ENCODE measurements around the gene PFKP. TPM values are rescaled to one million over a fixed set of nuclear protein-coding genes. Genes with fewer than 3 reads are reported as not detected.

The PFKP gene
- total RNA-seq, 1 donor from 2014 or later = 150 TPM

DNA sequence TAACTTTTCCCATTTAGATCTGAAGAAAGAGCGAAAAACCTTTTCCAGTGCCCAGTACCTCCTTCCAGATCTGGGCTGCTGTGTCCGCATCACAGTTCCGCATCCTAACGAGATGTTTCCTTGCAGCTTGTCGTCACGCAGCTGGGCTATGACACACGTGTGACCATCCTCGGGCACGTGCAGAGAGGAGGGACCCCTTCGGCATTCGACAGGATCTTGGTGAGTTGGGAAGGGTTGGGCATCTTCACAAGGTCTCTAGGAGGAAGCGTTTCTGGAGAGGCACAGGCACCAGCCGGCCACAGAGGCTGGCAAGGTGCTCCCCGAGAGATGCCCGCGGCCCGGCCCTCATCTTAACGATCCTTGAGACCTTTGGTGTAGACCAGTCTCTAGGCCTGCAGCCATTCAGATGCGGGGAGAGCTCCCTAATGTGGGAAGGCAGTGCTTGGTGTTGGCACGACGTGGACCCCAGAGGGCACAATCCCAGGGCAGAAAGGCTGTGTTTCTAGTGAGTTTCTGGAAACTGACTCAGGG, 41.3 kb downstream of the PFKP start:
- DNase-seq (ENCODE audit: extremely low spot score, unreplicated experiment) = no peak
- H3K36me3 Mint-ChIP-seq (ENCODE audit: unreplicated experiment) = peaks cover 52% of the 10 kb centered on the region
- H3K4me3 Mint-ChIP-seq (ENCODE audit: unreplicated experiment) = no peak overlapping the region
- H3K27me3 Mint-ChIP-seq (ENCODE audit: unreplicated experiment) = no peaks in the 10 kb centered on the region
- TF ChIP-seq, protein P1, sequence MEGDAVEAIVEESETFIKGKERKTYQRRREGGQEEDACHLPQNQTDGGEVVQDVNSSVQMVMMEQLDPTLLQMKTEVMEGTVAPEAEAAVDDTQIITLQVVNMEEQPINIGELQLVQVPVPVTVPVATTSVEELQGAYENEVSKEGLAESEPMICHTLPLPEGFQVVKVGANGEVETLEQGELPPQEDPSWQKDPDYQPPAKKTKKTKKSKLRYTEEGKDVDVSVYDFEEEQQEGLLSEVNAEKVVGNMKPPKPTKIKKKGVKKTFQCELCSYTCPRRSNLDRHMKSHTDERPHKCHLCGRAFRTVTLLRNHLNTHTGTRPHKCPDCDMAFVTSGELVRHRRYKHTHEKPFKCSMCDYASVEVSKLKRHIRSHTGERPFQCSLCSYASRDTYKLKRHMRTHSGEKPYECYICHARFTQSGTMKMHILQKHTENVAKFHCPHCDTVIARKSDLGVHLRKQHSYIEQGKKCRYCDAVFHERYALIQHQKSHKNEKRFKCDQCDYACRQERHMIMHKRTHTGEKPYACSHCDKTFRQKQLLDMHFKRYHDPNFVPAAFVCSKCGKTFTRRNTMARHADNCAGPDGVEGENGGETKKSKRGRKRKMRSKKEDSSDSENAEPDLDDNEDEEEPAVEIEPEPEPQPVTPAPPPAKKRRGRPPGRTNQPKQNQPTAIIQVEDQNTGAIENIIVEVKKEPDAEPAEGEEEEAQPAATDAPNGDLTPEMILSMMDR (IDR thresholded peaks at IDR 0.05) = no peak
- peaks cover 18% of the 10 kb centered on the region for H3K4me1 Mint-ChIP-seq (ENCODE audit: unreplicated experiment)
- peak overlapping the region; percentile 96 for H3K27ac Mint-ChIP-seq (ENCODE audit: unreplicated experiment)
- no peaks in the 10 kb centered on the region for H3K9me3 Mint-ChIP-seq (ENCODE audit: unreplicated experiment)

GRCh38 chr10:3109196-3109595, 41.8 kb downstream of the PFKP start:
- H3K9me3 Mint-ChIP-seq (ENCODE audit: unreplicated experiment) = no peaks in the 10 kb centered on the region
- H3K4me1 Mint-ChIP-seq (ENCODE audit: unreplicated experiment) = peaks cover 18% of the 10 kb centered on the region
- peaks cover 50% of the 10 kb centered on the region for H3K36me3 Mint-ChIP-seq (ENCODE audit: unreplicated experiment)
- DNase-seq (ENCODE audit: extremely low spot score, unreplicated experiment) = no peak
- H3K27ac Mint-ChIP-seq (ENCODE audit: unreplicated experiment) = no peak overlapping the region
- H3K4me3 Mint-ChIP-seq (ENCODE audit: unreplicated experiment) = no peak overlapping the region
- no peaks in the 10 kb centered on the region for H3K27me3 Mint-ChIP-seq (ENCODE audit: unreplicated experiment)
- TF ChIP-seq, protein P1 (IDR thresholded peaks at IDR 0.05) = no peak

DNA sequence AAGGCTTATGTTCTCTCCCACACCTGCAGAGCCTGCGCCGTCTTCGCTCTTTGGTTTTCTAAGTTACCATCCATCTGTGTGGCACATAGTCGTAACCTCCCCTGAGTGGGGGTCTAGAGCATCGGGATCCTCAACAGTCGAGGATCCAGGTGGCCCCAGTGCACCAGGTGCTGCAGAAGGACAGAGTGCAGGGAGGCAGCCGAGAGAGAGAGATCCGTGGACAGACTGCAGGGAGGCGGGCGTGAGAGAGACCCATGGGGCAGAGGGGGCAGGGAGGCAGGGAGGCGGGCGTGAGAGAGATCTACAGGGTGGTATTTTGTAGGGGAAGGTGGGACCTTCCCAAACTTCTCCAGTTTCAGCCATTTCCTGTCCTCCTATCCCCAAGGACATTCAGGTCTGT, 42.3 kb downstream of the PFKP start:
- Mint-ChIP-seq H3K4me3 (ENCODE audit: unreplicated experiment) (no peak overlapping the region), H3K27ac (ENCODE audit: unreplicated experiment) (no peak overlapping the region), H3K9me3 (ENCODE audit: unreplicated experiment) (no peaks in the 10 kb centered on the region), H3K27me3 (ENCODE audit: unreplicated experiment) (no peaks in the 10 kb centered on the region), H3K4me1 (ENCODE audit: unreplicated experiment) (peaks cover 18% of the 10 kb centered on the region), H3K36me3 (ENCODE audit: unreplicated experiment) (peaks cover 51% of the 10 kb centered on the region)
- no peak for DNase-seq (ENCODE audit: extremely low spot score, unreplicated experiment)
- TF ChIP-seq, protein P1 (IDR thresholded peaks at IDR 0.05) = no peak

- Mint-ChIP-seq H3K9me3 (ENCODE audit: unreplicated experiment) (no peaks in the 10 kb centered on the region), H3K4me1 (ENCODE audit: unreplicated experiment) (peaks cover 15% of the 10 kb centered on the region), H3K4me3 (ENCODE audit: unreplicated experiment) (no peak overlapping the region), H3K36me3 (ENCODE audit: unreplicated experiment) (peaks cover 47% of the 10 kb centered on the region), H3K27me3 (ENCODE audit: unreplicated experiment) (no peaks in the 10 kb centered on the region), H3K27ac (ENCODE audit: unreplicated experiment) (no peak overlapping the region)
- DNase-seq (ENCODE audit: extremely low spot score, unreplicated experiment) = no peak
- TF ChIP-seq, protein P1 (IDR thresholded peaks at IDR 0.05) = no peak
These were observed 43.7 kb downstream of the PFKP start for GRCh38 chr10:3110782-3111620.

- no peaks in the 10 kb centered on the region for H3K27me3 Mint-ChIP-seq (ENCODE audit: unreplicated experiment)
- TF ChIP-seq, protein P1 (IDR thresholded peaks at IDR 0.05) = no peak
- H3K27ac Mint-ChIP-seq (ENCODE audit: unreplicated experiment) = no peak overlapping the region
- H3K36me3 Mint-ChIP-seq (ENCODE audit: unreplicated experiment) = peaks cover 54% of the 10 kb centered on the region
- H3K4me1 Mint-ChIP-seq (ENCODE audit: unreplicated experiment) = peaks cover 15% of the 10 kb centered on the region
- no peak overlapping the region for H3K4me3 Mint-ChIP-seq (ENCODE audit: unreplicated experiment)
- H3K9me3 Mint-ChIP-seq (ENCODE audit: unreplicated experiment) = no peaks in the 10 kb centered on the region
- DNase-seq (ENCODE audit: extremely low spot score, unreplicated experiment) = no peak
These were observed 44.3 kb downstream of the PFKP start for GRCh38 chr10:3111621-3112163.
